CD4-positive, alpha-beta memory T cell (primary cell): Measurements from ENCODE around the gene GOLIM4. TPM values are rescaled to one million over a fixed set of nuclear protein-coding genes. Genes with fewer than 3 reads are reported as not detected.
"Not testable (repeated sequence)": the region's sequence is repeated elsewhere in the genome, so short reads cannot be mapped to it uniquely, and the experiment has no call there.

ENCODE experiments used
- CTCF ChIA-PET: fragments of 350-600 bp; sonication (Branson Sonifier 250); formaldehyde crosslinking; loops from one replicate; lab custom pipeline; 2021; ENCODE audit warnings: inconsistent platforms; ENCODE audit not compliant: partially characterized antibody; lab: Charles Lee
- POLR2A ChIA-PET: fragments of 350-600 bp; sonication (Branson Sonifier 250); formaldehyde crosslinking; loops from one replicate; lab custom pipeline; 2021; ENCODE audit not compliant: partially characterized antibody; lab: Charles Lee
- DNase-seq, 5 donors: peaks; one replicate each; pipeline versions ENCODE4 v3.0.0 to v3.0.0-alpha.2; 2020 to 2022; ENCODE audit warnings: mixed read lengths in 1 of 5
- H3K27ac ChIP-seq: one replicate; pipeline ENCODE4 v1.7.0; 2013; ENCODE audit warnings: low read depth, low read length
- H3K27me3 ChIP-seq: 2 replicates; pipeline ENCODE4 v1.7.0; 2013; ENCODE audit warnings: mild to moderate bottlenecking, low read length, moderate library complexity; ENCODE audit not compliant: insufficient read depth
- H3K36me3 ChIP-seq: 2 replicates; pipeline ENCODE4 v1.7.0; 2013; ENCODE audit warnings: mild to moderate bottlenecking, low read length, moderate library complexity; ENCODE audit not compliant: insufficient read depth
- H3K4me1 ChIP-seq: 2 replicates; pipeline ENCODE4 v1.7.0; 2013; ENCODE audit warnings: mild to moderate bottlenecking, low read length, moderate library complexity; ENCODE audit not compliant: insufficient read depth
- H3K4me3 ChIP-seq, 2 donors: one replicate each; pipeline ENCODE4 v1.7.0; 2013; ENCODE audit warnings: low read length in 2 of 2, mild to moderate bottlenecking in 1 of 2
- H3K9me3 ChIP-seq, 2 donors: one replicate each; pipeline ENCODE4 v1.7.0; 2013; ENCODE audit warnings: low read length in 2 of 2, control low read depth in 1 of 2; ENCODE audit not compliant: control insufficient read depth in 1 of 2
- H3K27ac Mint-ChIP-seq, 7 donors: one replicate each; pipeline ENCODE4 v1.8.0; 2020 to 2021; ENCODE audit warnings: mixed read lengths in 7 of 7, mild to moderate bottlenecking in 6 of 7, inconsistent platforms in 3 of 7, moderate library complexity in 3 of 7
- H3K27me3 Mint-ChIP-seq, 2 donors: one replicate each; pipeline ENCODE4 v1.8.0; 2020 to 2021; ENCODE audit warnings: mixed read lengths in 2 of 2
- H3K36me3 Mint-ChIP-seq, 2 donors: one replicate each; pipeline ENCODE4 v1.8.0; 2020 to 2021; ENCODE audit warnings: mixed read lengths in 2 of 2, inconsistent platforms in 1 of 2, mild to moderate bottlenecking in 1 of 2
- H3K4me1 Mint-ChIP-seq, 4 donors: one replicate each; pipeline ENCODE4 v1.8.0; 2020 to 2021; ENCODE audit warnings: mixed read lengths in 4 of 4, mild to moderate bottlenecking in 1 of 4
- H3K4me3 Mint-ChIP-seq, 8 donors: one replicate each; pipeline ENCODE4 v1.8.0; 2020 to 2021; ENCODE audit warnings: mixed read lengths in 8 of 8, mild to moderate bottlenecking in 7 of 8, moderate library complexity in 6 of 8, inconsistent platforms in 3 of 8
- H3K9me3 Mint-ChIP-seq, 8 donors: one replicate each; pipeline ENCODE4 v1.8.0; 2020 to 2021; ENCODE audit warnings: mixed read lengths in 8 of 8, mild to moderate bottlenecking in 5 of 8, inconsistent platforms in 3 of 8, moderate library complexity in 1 of 8
- intact Hi-C: fragments of 100-400 bp; cut with micrococcal nuclease; formaldehyde crosslinking; loops from one replicate; pipeline ENCODE4 v1.15.1; 2023
- polyA plus RNA-seq, 2 donors: library from polyadenylated mRNA; unstranded; fragments of 300-500 nt; fragmentation: Illumina TruSeq; gene quantifications; one replicate each; pipeline ENCODE4 v1.2.3, GENCODE V29; 2021
- total RNA-seq, 2 experiments: library from RNA; stranded (reverse); gene quantifications; one replicate each; pipeline ENCODE4 v1.2.3, GENCODE V29; 2021

The GOLIM4 gene
- total and polyA plus RNA-seq, 4 experiments from 2014 or later, result 0.25 to 0.52 (median 0.47) TPM

GRCh38 chr3:168062679-168063078 is 33.0 kb downstream of the GOLIM4 start:
- H3K27ac Mint-ChIP-seq, result no peak overlapping the region
- Histone ChIP-seq H3K27me3 (no peaks in the 10 kb centered on the region), H3K4me3 (no peak overlapping the region), H3K36me3 (no peaks in the 10 kb centered on the region), H3K27ac (no peak overlapping the region), H3K9me3 (no peaks in the 10 kb centered on the region), H3K4me1 (no peaks in the 10 kb centered on the region)
- ChIA-PET CTCF (no interaction called here), POLR2A (no interaction called here)
- no peaks in the 10 kb centered on the region for H3K9me3 Mint-ChIP-seq
- H3K27me3 Mint-ChIP-seq, result peaks cover 0 to 3% of the 10 kb centered on the region in 2 donors
- no peaks in the 10 kb centered on the region for H3K36me3 Mint-ChIP-seq
- intact Hi-C loops, result no loop called here
- no peak for DNase-seq
- peaks cover 0 to 3% (median 0%) of the 10 kb centered on the region in 4 donors for H3K4me1 Mint-ChIP-seq
- H3K4me3 Mint-ChIP-seq, result no peak overlapping the region

GRCh38 chr3:168061332-168061996 is 34.3 kb downstream of the GOLIM4 start:
- H3K27ac Mint-ChIP-seq, result no peak overlapping the region
- no peaks in the 10 kb centered on the region for H3K36me3 ChIP-seq

GRCh38 chr3:168060317-168060716 is 35.4 kb downstream of the GOLIM4 start:
- ChIA-PET POLR2A (no interaction called here), CTCF (no interaction called here)
- H3K36me3 Mint-ChIP-seq, result no peaks in the 10 kb centered on the region
- H3K27me3 Mint-ChIP-seq, result peaks cover 0 to 3% of the 10 kb centered on the region in 2 donors
- Histone ChIP-seq H3K4me1 (no peaks in the 10 kb centered on the region), H3K4me3 (no peak overlapping the region), H3K36me3 (no peaks in the 10 kb centered on the region), H3K9me3 (no peaks in the 10 kb centered on the region), H3K27me3 (no peaks in the 10 kb centered on the region), H3K27ac (no peak overlapping the region)
- H3K9me3 Mint-ChIP-seq, result peaks cover 0 to 3% (median 0%) of the 10 kb centered on the region in 8 donors
- no peak for DNase-seq
- no peak overlapping the region for H3K27ac Mint-ChIP-seq
- intact Hi-C loops, result no loop called here
- H3K4me3 Mint-ChIP-seq, result no peak overlapping the region
- H3K4me1 Mint-ChIP-seq, result peaks cover 0 to 3% (median 0%) of the 10 kb centered on the region in 4 donors

More at GRCh38 chr3:168061332-168061996, 34.3 kb downstream of the GOLIM4 start:
- no peak for DNase-seq
- H3K4me3 ChIP-seq, result no peak overlapping the region
- peaks cover 0 to 3% of the 10 kb centered on the region in 2 donors for H3K27me3 Mint-ChIP-seq
- no peaks in the 10 kb centered on the region for H3K36me3 Mint-ChIP-seq
- ChIA-PET CTCF (no interaction called here), POLR2A (no interaction called here)
- peaks cover 0 to 3% (median 0%) of the 10 kb centered on the region in 8 donors for H3K9me3 Mint-ChIP-seq
- no peaks in the 10 kb centered on the region for H3K27me3 ChIP-seq
- H3K4me1 ChIP-seq, result no peaks in the 10 kb centered on the region
- intact Hi-C loops, result no loop called here
- no peak overlapping the region for H3K27ac ChIP-seq
- H3K4me3 Mint-ChIP-seq, result peak overlapping the region in 3 of 8 donors; percentile 0 to 54 (median 5)
- peaks cover 0 to 3% (median 0%) of the 10 kb centered on the region in 4 donors for H3K4me1 Mint-ChIP-seq
- no peaks in the 10 kb centered on the region for H3K9me3 ChIP-seq

- intact Hi-C loops, result no loop called here
- no peaks in the 10 kb centered on the region for H3K9me3 ChIP-seq
- no peaks in the 10 kb centered on the region for H3K4me1 ChIP-seq
- Mint-ChIP-seq H3K27me3 (peaks cover 2 to 3% of the 10 kb centered on the region in 2 donors), H3K27ac (no peak overlapping the region), H3K9me3 (peaks cover 0 to 6% (median 0%) of the 10 kb centered on the region in 8 donors), H3K36me3 (no peaks in the 10 kb centered on the region), H3K4me3 (no peak overlapping the region), H3K4me1 (peaks cover 0 to 3% (median 0%) of the 10 kb centered on the region in 4 donors)
- no peaks in the 10 kb centered on the region for H3K36me3 ChIP-seq
- no peak overlapping the region for H3K4me3 ChIP-seq
- DNase-seq, result no peak
- no peak overlapping the region for H3K27ac ChIP-seq
- H3K27me3 ChIP-seq, result no peaks in the 10 kb centered on the region
- ChIA-PET CTCF (interaction anchor here (1.3 kb wide), 1 partner anchor 13 kb away, joined by 3 read pairs; no protein-coding TSS in a partner anchor), POLR2A (no interaction called here)
Observed at GRCh38 chr3:168058481-168058880, 37.2 kb downstream of the GOLIM4 start.

- H3K27me3 ChIP-seq, H3K27ac ChIP-seq, H3K4me3 Mint-ChIP-seq, H3K4me3 ChIP-seq, POLR2A ChIA-PET, intact Hi-C loops, H3K9me3 Mint-ChIP-seq, H3K27ac Mint-ChIP-seq, H3K4me1 ChIP-seq, CTCF ChIA-PET, H3K36me3 Mint-ChIP-seq, H3K27me3 Mint-ChIP-seq, H3K9me3 ChIP-seq, H3K36me3 ChIP-seq, H3K4me1 Mint-ChIP-seq, DNase-seq: not testable (repeated sequence)
Observed at GRCh38 chr3:168056398-168057230, 39.1 kb downstream of the GOLIM4 start.

GRCh38 chr3:168054447-168054846 is 41.3 kb downstream of the GOLIM4 start:
- POLR2A ChIA-PET, result no interaction called here
- H3K4me3 Mint-ChIP-seq, result no peak overlapping the region

GRCh38 chr3:168053115-168053514 is 42.6 kb downstream of the GOLIM4 start:
- intact Hi-C loops, result no loop called here
- H3K27me3 ChIP-seq, result no peaks in the 10 kb centered on the region
- Mint-ChIP-seq H3K36me3 (no peaks in the 10 kb centered on the region), H3K4me1 (no peaks in the 10 kb centered on the region), H3K27ac (no peak overlapping the region), H3K4me3 (no peak overlapping the region), H3K9me3 (peaks cover 0 to 6% (median 0%) of the 10 kb centered on the region in 8 donors), H3K27me3 (peaks cover 0 to 7% of the 10 kb centered on the region in 2 donors)
- no peaks in the 10 kb centered on the region for H3K36me3 ChIP-seq
- no peaks in the 10 kb centered on the region for H3K4me1 ChIP-seq
- H3K9me3 ChIP-seq, result no peaks in the 10 kb centered on the region
- ChIA-PET CTCF (no interaction called here), POLR2A (no interaction called here)
- H3K27ac ChIP-seq, result no peak overlapping the region
- no peak for DNase-seq
- H3K4me3 ChIP-seq, result no peak overlapping the region

More at GRCh38 chr3:168054447-168054846, 41.3 kb downstream of the GOLIM4 start:
- H3K36me3 Mint-ChIP-seq, result no peaks in the 10 kb centered on the region
- H3K4me1 ChIP-seq, result no peaks in the 10 kb centered on the region
- no peak for DNase-seq
- H3K36me3 ChIP-seq, result no peaks in the 10 kb centered on the region
- no peaks in the 10 kb centered on the region for H3K27me3 ChIP-seq
- H3K4me3 ChIP-seq, result no peak overlapping the region
- intact Hi-C loops, result no loop called here
- H3K27ac Mint-ChIP-seq, result no peak overlapping the region
- peaks cover 0 to 6% (median 0%) of the 10 kb centered on the region in 8 donors for H3K9me3 Mint-ChIP-seq
- peaks cover 0 to 7% of the 10 kb centered on the region in 2 donors for H3K27me3 Mint-ChIP-seq
- no peak overlapping the region for H3K27ac ChIP-seq
- H3K9me3 ChIP-seq, result no peaks in the 10 kb centered on the region
- no peaks in the 10 kb centered on the region for H3K4me1 Mint-ChIP-seq
- CTCF ChIA-PET, result no interaction called here
